ENCODE measurements around the gene MSH2. TPM values are rescaled to one million over a fixed set of nuclear protein-coding genes. Genes with fewer than 3 reads are reported as not detected.

Gene MSH2
- total RNA-seq, 1 experiment from 2014 or later, result 46.9 TPM

DNA sequence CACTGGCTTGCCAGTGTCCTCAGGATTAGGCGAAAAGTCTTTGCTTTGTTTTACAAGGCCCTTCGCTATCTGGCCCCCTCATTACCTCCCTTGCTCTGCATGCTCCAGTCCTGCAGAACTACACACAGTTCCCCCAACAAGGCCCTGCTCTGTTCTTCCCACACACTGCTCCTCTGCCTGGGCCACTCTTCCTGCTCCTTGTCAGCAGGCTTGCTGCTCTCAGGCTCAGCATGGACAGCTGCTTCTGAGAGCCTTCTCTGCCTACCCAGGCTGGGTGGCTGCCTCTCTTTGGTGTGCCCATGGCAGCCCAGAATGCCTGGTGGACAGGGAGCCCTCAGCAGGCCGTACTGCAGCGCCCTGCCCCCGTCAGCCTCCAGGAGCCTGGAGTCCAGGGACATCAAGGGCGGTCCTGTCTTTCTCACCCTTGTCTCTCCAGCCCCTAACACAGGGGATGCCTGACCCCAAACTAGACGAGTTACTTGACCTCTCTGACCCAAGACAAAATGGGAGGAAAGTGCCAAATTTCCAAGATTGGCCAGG lies 111.1 kb downstream of the MSH2 start:
- in situ Hi-C loops (cut with HindIII; ENCODE audit: low pct_unique_long_range_greater_than_20kb, low sequenced_read_pairs), result no loop called here
- DNase-seq (ENCODE audit: low read depth, low spot score), result no peak

DNA sequence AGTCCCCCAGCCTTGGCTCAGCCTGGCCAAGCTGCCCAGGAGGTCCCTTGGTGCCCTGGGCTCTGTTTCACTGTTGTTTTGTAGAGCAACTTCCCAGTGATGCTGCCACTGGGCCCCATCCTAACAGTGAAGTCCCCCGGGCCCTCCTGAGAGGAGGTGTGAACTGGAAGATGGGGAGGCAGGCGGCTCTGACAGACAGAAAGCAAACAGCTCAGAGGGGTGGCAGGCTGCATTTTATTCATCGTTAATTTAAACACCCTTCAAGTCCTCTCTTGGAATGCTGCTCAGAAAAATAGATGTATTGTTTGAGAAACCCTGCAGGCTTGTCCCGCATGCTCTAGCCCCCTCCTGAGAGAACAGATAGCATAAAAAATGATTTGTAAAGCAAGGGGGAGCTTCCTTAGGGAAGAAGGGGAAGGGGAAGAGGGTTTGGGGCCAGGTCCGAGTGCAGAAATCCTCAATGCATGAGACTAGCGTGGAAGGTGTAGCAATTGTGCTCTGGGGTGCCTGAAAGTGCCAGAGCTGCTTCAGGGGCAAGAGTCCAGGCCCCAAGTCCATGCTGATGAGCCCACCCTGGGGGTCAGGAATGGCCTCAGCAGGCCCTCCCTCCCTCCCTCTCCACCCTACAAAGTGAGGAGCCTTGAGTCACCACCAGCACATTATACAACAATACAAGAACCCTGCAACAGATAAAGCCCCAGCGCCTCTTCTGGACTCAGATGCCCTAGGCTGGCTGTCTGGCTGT lies 113.6 kb downstream of the MSH2 start:
- in situ Hi-C loops (cut with HindIII; ENCODE audit: low pct_unique_long_range_greater_than_20kb, low sequenced_read_pairs), result no loop called here

DNA sequence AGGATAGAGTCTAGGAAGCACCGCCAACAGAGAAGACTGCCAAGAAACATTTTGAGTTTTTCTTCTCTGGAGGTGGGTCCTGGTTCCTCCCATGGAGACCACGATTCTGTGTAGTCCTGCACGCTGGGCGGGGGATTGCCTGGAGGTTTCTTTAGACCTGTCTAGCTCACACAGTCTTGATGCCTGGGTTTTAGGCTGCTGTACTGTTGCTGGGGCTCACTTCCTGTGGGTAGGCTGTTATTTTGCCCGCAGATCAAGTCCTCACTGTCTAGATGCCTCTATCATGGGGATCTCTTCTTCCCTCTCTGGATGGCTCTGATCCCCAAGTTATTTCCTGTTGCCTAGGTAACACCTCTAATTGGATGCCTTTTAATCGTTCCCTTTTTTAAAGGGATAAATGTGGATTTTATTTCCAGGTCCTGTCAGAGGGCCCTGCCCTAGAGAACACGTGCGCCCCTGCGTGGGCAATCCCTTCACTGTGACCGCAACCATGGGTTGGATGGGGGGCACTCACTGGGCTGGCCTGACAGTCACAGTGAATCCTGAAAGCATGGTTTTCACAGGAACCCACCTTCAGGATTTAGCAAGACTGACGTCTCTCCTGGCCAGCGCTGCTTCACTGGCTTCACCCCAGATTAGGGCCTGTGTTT lies 115.7 kb downstream of the MSH2 start:
- DNase-seq (ENCODE audit: low read depth, low spot score), result no peak
- in situ Hi-C loops (cut with HindIII; ENCODE audit: low pct_unique_long_range_greater_than_20kb, low sequenced_read_pairs), result no loop called here

More for the DNA sequence above, 113.6 kb downstream of the MSH2 start:
- DNase-seq (ENCODE audit: low read depth, low spot score), result no peak

DNA sequence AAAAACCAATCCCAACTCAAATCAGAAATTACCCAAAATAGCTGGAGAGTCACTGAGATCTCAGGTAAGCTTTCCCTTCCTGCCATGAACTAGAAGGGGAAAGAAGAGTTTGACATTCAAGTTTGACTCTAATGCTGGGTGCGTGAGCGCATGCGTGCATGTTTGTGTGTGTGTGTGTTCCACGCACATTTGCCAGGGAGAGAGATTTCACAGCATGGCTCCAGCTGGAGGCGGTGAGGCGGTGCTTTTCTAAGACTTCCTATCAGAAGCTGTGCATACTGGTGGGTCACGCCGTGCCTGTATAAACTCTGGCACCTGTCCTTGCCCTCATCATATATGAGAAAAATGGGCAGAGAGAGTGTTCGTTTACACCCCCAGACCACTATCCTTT lies 116.2 kb downstream of the MSH2 start:
- DNase-seq (ENCODE audit: low read depth, low spot score), result no peak
- in situ Hi-C loops (cut with HindIII; ENCODE audit: low pct_unique_long_range_greater_than_20kb, low sequenced_read_pairs), result no loop called here

DNA sequence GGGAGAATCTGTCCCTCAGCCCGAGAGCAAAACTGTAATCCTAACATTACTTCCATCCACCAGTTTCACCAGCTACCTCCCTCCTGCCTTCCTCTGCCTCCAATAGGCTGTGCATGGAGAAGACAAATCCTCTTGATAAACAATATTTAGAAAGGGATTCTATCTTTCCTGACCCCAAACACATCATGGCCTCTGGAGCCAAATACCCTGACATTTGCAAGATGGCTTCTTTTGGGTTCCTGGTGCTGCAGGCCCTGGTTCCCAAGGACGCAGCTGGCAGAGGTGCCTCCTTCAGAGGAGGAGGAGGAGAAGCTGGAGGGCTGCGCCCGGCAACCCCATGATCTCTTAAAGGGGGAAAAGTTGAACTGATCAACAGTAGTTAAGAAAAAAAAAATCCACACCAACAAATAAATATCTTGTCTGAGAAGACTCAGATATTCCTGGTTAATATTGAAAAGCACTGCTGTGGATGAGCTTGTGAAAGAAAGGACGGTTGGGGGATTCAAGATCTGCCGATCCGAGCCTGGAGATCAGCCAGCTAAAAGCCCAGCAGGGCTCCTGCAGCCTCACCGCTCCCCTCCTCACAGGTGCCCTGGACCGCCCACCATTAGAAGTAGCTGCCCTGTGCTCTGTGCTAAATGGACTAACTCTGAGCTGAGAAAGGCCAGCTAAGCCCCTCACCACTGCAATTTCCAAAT lies 116.8 kb downstream of the MSH2 start:
- DNase-seq (ENCODE audit: low read depth, low spot score), result no peak

DNA sequence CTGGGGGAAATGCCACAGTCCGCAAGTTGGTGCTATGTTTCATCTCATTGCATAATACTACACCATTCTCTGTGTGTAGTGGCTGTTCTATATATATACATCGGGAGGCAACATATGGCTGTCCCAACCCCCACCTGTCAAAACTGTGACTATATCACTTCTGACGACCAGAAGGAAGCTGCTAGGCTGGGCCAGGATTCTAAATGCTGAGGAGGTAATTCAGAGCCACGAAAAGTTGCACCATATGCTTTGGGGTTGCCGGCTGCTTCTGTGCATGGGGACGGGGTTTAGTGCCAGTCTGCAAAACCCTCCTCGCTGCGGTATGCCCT lies 117.3 kb downstream of the MSH2 start:
- in situ Hi-C loops (cut with HindIII; ENCODE audit: low pct_unique_long_range_greater_than_20kb, low sequenced_read_pairs), result no loop called here
- DNase-seq (ENCODE audit: low read depth, low spot score), result no peak

More for the DNA sequence above, 116.8 kb downstream of the MSH2 start:
- in situ Hi-C loops (cut with HindIII; ENCODE audit: low pct_unique_long_range_greater_than_20kb, low sequenced_read_pairs), result no loop called here

DNA sequence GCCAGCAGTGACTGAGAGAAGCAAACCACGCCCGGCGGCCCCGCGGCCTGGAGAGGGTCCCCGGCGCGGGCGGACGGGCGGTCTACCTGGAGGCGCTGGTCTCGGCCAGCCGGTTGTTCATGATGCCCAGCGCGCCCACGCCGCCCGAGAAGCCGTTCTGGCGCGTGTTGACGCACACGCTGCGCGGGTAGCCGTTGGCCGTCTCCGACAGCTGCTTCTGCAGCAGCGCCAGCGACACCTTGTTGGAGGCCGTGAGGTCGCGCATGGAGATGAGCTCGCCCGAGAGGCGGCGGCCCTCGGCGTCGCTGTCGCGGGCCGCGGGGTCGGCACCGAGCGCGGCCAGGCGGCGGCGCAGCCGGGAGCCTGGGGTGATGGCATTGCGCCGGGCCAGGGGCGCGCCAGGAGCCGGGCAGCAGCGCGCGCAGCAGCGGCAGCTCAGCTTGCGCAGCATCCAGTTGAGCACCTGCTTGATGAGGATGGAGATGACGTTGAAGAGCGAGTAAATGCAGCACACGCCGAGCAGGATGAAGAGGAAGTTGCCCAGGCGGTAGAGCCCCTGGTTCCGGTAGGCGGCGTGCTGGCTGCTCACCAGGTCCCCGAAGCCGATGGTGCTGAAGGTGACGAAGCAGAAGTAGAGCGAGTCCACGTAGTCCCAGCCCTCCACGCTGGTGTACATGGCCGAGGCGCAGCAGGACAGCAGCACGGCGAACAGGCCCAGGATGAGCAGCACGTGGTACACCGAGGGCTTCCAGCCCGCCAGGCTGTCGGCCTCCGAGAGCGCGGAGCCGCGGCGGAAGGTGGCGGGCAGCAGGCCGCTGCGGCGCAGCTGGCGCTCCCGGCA lies 118.1 kb downstream of the MSH2 start:
- peak; percentile 46 for DNase-seq (ENCODE audit: low read depth, low spot score)
- in situ Hi-C loops (cut with HindIII; ENCODE audit: low pct_unique_long_range_greater_than_20kb, low sequenced_read_pairs), result no loop called here

DNA sequence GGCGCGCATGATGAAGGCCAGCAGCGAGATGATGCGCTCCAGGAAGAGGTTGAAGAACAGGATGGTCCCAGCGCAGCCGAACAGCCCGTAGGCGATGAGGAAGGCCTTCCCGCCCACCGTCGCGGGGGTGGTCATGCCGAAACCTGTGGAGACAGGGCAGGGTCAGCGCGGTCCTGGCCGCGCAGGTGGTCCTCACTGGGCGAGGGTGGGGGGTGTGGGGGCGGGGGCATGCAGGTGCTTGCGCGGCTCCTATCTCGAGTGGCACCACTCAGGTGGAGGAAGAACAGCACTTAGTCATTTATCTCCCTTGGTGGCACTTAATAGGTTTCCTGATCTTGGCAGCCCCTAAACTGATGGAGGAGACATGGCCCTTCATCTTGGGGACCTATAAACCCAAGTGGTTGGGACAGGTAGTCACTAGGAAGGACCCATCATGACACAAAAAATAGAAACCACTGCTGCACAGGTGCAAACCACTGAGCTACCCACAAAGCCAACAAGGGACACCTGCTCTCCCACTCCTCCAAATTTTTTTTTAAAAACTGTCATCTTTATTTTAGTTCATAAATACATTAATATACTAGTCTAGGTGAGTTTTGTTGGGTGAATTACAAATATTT lies 118.8 kb downstream of the MSH2 start:
- DNase-seq (ENCODE audit: low read depth, low spot score), result no peak
- in situ Hi-C loops (cut with HindIII; ENCODE audit: low pct_unique_long_range_greater_than_20kb, low sequenced_read_pairs), result no loop called here

DNA sequence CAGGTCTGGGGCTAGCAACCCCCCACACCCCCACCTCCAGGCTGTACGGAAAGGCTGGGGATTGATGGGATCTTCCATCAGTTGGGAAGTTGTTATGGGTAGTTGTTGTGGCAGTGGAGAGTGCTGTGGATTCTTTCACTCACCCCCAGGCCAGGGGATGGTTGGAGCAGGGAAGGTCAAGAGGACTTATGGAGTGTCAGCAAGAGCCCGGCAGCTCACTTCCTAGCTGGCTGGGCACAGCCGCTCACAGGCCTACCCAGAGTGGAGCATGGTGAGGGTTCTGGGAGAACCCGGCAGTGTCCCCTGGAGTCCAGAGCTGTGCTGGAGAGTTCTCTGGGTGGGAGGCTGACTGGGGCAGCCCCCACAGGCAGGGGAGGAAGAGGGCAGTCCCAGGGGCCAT lies 122.2 kb downstream of the MSH2 start:
- in situ Hi-C loops (cut with HindIII; ENCODE audit: low pct_unique_long_range_greater_than_20kb, low sequenced_read_pairs), result no loop called here

DNA sequence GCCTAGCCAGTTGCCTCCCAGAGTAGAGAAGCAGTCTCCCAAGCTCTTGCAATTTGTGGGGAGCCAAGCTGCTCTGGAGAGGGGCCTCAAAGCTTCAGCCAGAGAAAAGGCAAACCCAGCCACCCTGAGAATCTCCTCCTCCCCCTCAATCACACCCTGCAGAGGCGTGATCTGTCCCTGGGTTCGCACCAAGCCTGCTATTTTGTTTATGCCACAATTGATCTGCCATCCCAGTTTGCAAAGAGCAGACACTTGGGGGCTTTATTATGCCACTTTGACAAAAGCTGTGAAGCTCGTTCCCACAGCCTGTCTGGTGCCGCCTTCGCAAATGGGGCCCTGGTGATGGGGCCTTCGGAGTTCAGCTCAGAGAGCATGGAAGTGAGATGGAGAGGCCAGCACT lies 125.5 kb downstream of the MSH2 start:
- no peak for DNase-seq (ENCODE audit: low read depth, low spot score)
- in situ Hi-C loops (cut with HindIII; ENCODE audit: low pct_unique_long_range_greater_than_20kb, low sequenced_read_pairs), result no loop called here

More for the DNA sequence above, 122.2 kb downstream of the MSH2 start:
- no peak for DNase-seq (ENCODE audit: low read depth, low spot score)

DNA sequence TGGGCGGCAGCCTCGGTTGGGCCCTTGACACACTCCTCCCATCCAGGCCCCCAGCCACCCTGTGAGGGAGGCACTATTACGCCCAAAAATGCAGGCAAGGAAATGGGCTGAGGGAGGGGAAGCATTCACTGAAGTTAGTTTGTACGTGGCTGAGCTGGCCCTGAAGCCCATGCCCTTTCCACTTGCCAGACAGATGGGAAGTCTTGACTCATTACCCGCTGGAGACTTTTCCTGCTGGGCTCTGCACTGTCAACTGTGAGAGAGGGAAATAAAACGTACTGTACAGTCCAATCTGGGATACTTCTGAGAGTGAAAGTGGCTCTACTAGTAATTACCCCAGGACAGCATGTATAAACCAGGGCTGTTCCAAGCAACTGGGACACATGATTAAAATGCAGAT lies 125.9 kb downstream of the MSH2 start:
- no peak for DNase-seq (ENCODE audit: low read depth, low spot score)
- in situ Hi-C loops (cut with HindIII; ENCODE audit: low pct_unique_long_range_greater_than_20kb, low sequenced_read_pairs), result no loop called here

DNA sequence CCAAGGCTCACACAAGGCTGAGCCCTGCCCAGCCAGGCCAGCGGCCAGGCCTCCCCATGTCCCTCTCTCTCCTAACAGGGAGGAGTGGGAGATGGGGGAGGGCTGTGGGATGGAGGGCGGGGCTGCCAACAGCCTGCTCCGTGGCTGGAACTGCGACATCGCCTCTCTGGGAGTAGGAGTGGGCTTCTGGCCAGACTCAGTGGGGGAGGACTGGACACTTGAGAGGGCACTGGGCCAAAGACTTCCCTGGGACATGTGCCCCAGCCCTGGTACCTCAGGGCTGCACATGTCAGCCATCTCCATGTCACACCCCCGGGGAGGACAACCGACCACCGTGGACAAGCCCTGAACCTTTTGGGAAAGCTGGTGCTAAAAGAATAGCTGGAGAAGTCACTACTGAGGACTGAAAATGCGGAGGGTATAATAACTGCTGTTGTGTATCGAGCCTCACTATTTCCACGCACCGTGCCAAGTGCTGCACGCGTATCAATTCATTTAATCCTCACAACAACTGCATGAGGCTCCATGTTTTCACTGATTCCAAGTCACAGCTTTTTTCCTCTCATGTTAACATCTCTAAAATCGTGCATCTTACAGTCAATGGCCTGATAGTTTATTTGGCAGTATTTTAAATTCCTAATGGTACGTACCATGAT lies 127.3 kb downstream of the MSH2 start:
- no peak for DNase-seq (ENCODE audit: low read depth, low spot score)
- in situ Hi-C loops (cut with HindIII; ENCODE audit: low pct_unique_long_range_greater_than_20kb, low sequenced_read_pairs), result no loop called here

DNA sequence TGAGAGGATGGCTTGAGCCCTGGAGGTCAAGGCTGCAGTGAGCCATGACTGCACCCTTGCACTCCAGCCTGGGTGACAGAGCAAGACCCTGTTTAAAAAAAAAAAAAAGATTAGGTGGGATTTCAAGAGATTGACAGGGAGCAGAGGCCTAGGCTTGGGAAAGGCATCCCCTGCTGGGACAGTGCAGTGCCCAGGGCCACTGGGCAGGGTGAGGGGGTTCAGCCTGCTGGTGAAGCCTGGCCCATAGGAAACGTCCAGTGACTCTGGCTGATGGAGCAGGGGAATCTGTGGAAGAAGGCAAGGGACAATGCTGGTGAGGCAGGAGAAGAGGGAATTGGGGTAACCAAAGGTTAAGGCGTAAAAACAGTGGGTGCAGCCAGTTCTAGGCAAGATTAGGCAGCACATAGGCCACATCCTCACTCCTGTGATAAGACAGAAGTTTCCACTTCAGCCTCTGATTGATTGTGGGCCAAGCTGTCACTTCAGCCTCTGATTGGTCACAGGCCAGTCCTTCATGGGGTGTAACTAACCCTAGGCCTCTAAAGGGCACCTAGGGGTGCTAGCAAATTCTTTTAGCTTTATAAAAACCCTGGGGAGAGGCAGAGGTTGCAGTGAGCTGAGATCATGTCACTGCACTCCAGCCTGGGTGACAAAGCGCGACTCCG lies 128.6 kb downstream of the MSH2 start:
- no peak for DNase-seq (ENCODE audit: low read depth, low spot score)
- in situ Hi-C loops (cut with HindIII; ENCODE audit: low pct_unique_long_range_greater_than_20kb, low sequenced_read_pairs), result no loop called here
